RWPE1 (cell line): ENCODE data around the gene KIF5C.

Experiments used
- CTCF ChIA-PET: fragments of 350-600 bp; sonication (Branson Sonifier 250); formaldehyde crosslinking; extraction: SDS; loops from one replicate; lab custom pipeline; 2021; lab: Yijun Ruan, JAX
- POLR2A ChIA-PET: fragments of 400-600 bp; formaldehyde crosslinking; extraction: SDS; loops from one replicate; lab custom pipeline; 2020; ENCODE audit warnings: antibody characterized with exemption; ENCODE audit not compliant: low non-redundant PET; lab: Yijun Ruan, JAX
- DNase-seq: peaks from one replicate; pipeline ENCODE4 v3.0.0; 2012; ENCODE audit warnings: low spot score
- H3K27ac ChIP-seq: fragments of 450-650 bp; 2 replicates; pipeline ENCODE4 v1.5.1; 2017
- TF ChIP-seq, protein P1 (sequence below): fragments of 450-650 bp; conservative IDR thresholded peaks from 2 replicates; pipeline ENCODE4 v1.5.1; 2017; ENCODE audit warnings: low read depth, mild to moderate bottlenecking

Gene KIF5C

DNA sequence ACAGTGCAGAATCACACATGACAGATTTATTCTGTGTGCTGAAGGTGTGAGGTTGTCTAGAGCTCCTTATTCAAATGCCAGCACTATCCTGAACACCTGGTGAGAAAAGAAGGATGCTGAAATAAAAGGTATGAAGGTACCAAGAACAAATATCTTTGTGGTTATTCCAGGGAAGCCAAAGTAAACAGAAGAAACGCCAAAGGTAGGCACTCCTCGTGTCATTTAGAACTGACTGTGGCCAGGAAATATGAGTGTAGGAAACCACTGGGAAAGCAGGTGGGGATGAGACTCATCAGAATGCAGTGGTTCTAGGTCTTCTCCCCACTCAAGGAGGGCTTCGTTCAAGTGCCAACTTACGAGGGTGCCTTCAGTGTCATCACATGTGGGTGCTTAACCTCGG lies 80.8 kb downstream of the KIF5C start:
- ChIA-PET CTCF (interaction anchor here (0.6 kb wide), 1 partner anchor 24 kb away, joined by 4 read pairs; no protein-coding TSS in a partner anchor), POLR2A (no interaction called here)
- DNase-seq = no peak
- H3K27ac ChIP-seq = no peak overlapping the region
- TF ChIP-seq, protein P1, sequence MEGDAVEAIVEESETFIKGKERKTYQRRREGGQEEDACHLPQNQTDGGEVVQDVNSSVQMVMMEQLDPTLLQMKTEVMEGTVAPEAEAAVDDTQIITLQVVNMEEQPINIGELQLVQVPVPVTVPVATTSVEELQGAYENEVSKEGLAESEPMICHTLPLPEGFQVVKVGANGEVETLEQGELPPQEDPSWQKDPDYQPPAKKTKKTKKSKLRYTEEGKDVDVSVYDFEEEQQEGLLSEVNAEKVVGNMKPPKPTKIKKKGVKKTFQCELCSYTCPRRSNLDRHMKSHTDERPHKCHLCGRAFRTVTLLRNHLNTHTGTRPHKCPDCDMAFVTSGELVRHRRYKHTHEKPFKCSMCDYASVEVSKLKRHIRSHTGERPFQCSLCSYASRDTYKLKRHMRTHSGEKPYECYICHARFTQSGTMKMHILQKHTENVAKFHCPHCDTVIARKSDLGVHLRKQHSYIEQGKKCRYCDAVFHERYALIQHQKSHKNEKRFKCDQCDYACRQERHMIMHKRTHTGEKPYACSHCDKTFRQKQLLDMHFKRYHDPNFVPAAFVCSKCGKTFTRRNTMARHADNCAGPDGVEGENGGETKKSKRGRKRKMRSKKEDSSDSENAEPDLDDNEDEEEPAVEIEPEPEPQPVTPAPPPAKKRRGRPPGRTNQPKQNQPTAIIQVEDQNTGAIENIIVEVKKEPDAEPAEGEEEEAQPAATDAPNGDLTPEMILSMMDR = no peak

DNA sequence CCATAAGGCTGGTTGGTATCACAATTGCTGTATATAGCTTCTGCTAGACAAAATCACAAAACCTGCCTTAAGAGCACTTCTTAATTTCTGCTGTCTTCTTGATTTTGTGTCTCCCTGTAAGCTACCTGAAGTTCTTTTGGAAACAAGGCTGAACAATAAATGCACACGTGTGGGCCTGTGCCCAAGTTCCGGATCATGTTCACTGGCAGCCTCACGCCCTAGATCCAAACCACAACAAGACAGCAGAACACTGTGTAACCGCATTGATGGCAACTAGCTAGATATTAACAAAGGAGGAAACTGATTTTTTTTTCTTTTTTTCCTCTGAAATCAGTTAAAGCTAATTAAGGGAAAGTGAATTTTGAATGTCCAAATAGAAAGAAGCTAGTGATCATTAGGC lies 82.0 kb downstream of the KIF5C start:
- TF ChIP-seq, protein P1 = no peak
- POLR2A ChIA-PET = no interaction called here
- H3K27ac ChIP-seq = no peak overlapping the region
- DNase-seq = no peak
- CTCF ChIA-PET = no interaction called here

DNA sequence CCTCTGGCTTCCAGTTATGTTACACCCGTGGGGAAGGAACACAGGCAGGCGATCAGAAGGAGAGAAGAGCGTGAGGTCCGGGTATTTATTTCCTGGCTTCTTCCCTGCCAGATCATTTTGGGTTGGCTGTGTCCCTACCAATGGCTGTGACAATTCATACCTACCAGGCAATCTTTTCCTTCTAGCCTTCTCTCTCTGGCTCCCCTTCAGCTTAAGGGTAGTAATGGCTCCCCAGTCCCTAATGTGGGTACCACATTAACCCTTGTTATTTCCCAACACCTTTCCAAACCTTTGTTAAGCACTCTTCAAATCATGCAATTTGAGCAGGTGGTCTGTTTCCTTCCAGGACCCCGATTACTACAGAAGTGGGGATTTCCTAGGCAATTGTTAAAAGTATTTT lies 84.7 kb downstream of the KIF5C start:
- no peak overlapping the region for H3K27ac ChIP-seq
- no peak for DNase-seq
- CTCF ChIA-PET = no interaction called here
- POLR2A ChIA-PET = no interaction called here
- TF ChIP-seq, protein P1 = no peak

DNA sequence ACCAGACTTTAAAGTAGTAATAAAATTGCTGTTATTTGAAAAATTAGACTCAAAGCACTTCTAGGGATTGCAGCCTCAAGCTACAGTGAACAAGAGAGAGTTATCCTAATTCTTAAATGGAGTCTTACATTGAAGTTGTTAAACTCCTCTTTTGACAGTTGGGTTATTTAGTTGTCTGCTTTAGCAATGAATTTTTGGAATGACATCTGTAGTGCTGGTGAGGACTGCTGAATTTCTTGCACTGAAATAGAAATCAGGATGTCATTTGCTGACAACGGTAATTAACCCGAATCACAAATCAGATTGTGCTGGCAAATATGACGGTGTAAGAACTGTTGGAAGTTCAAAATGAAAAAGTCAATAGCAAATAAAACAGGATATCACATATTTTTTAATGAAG lies 85.5 kb downstream of the KIF5C start:
- DNase-seq = no peak
- TF ChIP-seq, protein P1 = no peak
- no peak overlapping the region for H3K27ac ChIP-seq
- POLR2A ChIA-PET = no interaction called here
- CTCF ChIA-PET = no interaction called here

DNA sequence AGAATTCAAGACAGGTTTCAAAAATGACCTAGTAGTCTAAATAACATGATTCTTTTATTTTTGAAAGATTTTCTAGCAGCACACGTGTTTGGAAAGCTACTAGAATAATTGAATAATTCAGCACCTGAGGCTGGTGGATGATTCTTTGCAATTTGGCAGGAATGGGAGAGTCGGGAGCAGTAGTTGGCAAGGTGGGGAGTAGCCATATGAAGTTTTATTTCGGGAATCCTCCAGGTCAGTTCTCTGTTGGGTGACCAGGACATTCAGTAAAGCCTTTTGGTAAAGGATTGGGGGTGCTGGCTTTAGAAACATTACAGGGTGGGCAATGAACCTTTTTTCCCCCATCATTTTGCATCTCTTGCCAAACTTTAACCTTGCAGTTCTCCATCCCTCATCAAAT lies 88.4 kb downstream of the KIF5C start:
- POLR2A ChIA-PET = no interaction called here
- no peak for DNase-seq
- TF ChIP-seq, protein P1 = no peak
- CTCF ChIA-PET = interaction anchor here (0.6 kb wide), 1 partner anchor 63 kb away, joined by 3 read pairs; no protein-coding TSS in a partner anchor
- H3K27ac ChIP-seq = no peak overlapping the region

DNA sequence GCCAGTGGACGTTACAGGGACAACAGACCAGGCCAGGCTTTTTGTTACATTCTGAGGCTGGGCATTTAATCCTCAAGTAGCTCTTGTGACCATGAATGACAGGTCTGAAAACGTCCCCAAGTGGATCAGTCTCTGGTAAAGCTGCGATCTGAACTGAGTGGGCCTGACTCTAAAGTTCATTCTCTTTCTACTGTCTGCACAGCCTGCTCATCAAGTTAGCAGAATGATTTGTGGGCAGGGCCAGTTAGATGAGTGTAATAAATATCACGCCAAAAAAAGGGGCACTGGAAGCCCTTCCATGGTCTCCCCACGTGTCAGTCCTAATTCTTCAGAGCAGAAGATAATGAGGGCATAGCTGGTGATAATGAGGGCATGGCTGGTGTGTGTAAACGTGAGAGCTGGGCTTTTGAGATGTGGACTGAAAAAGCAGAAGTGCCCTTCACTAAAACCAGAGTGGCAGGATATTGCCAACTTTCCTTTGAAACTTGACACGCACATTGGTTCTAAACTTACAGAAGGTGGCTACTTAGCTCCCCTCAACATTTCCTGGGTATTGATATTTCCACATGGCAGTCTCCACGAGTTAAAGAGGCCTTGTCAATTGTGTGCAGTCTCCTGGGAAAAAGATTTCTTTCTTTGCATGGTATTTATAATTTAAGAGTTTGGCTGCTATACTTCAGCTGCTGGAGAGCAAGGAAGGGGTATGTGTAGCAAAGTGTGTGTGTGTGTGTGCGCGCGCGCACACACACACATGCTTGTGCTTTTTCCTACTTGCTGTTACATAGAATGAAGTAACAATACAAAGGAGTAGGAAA lies 90.8 kb downstream of the KIF5C start:
- no peak for DNase-seq
- TF ChIP-seq, protein P1 = no peak
- no peak overlapping the region for H3K27ac ChIP-seq
- ChIA-PET CTCF (interaction anchor here (0.5 kb wide), 1 partner anchor 225 kb away, joined by 3 read pairs; no protein-coding TSS in a partner anchor), POLR2A (no interaction called here)
